ACHN (cell line): ENCODE data around the gene PIKFYVE.
"Not testable (repeated sequence)": the region's sequence is repeated elsewhere in the genome, so short reads cannot be mapped to it uniquely, and the experiment has no call there.

ENCODE experiments used
- DNase-seq: peaks from one replicate; pipeline ENCODE4 v3.0.0-alpha.2; 2015
- in situ Hi-C: cut with HindIII; loops from 2 replicates; pipeline ENCODE4 v1.10.0; 2017; ENCODE audit warnings: low sequenced_read_pairs, low pct_ligation_motif_present, low pct_unique_long_range_greater_than_20kb

PIKFYVE gene

GRCh38 chr2:208265801-208266552, at the start of gene PIKFYVE:
Gene PIKFYVE (plus strand): TSS chr2:208266255. CDS start chr2:208271520, 5,265 bp downstream.
- in situ Hi-C loops = no loop called here

GRCh38 chr2:208221873-208222272, 44.2 kb upstream of the PIKFYVE start:
- in situ Hi-C loops = not testable (repeated sequence)

More at GRCh38 chr2:208265801-208266552, at the start of gene PIKFYVE:
- peak; percentile 99 for DNase-seq

GRCh38 chr2:208222351-208222750, 43.7 kb upstream of the PIKFYVE start:
- no peak for DNase-seq
- in situ Hi-C loops = no loop called here

More at GRCh38 chr2:208221873-208222272, 44.2 kb upstream of the PIKFYVE start:
- DNase-seq = not testable (repeated sequence)

- no peak for DNase-seq
- in situ Hi-C loops = no loop called here
These were observed 41.3 kb upstream of the PIKFYVE start for GRCh38 chr2:208224802-208225201.

- in situ Hi-C loops = no loop called here
- no peak for DNase-seq
These were observed 38.3 kb upstream of the PIKFYVE start for GRCh38 chr2:208227581-208228232.

GRCh38 chr2:208228476-208228875, 37.6 kb upstream of the PIKFYVE start:
- no peak for DNase-seq
- in situ Hi-C loops = no loop called here

GRCh38 chr2:208234786-208235185, 31.3 kb upstream of the PIKFYVE start:
- in situ Hi-C loops = no loop called here
- DNase-seq = no peak

GRCh38 chr2:208235860-208236259, 30.2 kb upstream of the PIKFYVE start:
- in situ Hi-C loops = no loop called here
- DNase-seq = no peak

GRCh38 chr2:208239770-208240493, 26.1 kb upstream of the PIKFYVE start:
- in situ Hi-C loops = no loop called here
- no peak for DNase-seq

- no peak for DNase-seq
- in situ Hi-C loops = no loop called here
These were observed 25.3 kb upstream of the PIKFYVE start for GRCh38 chr2:208240619-208241209.

- DNase-seq = no peak
- in situ Hi-C loops = no loop called here
These were observed 21.6 kb upstream of the PIKFYVE start for GRCh38 chr2:208244422-208244821.

- no peak for DNase-seq
- in situ Hi-C loops = no loop called here
These were observed 20.3 kb upstream of the PIKFYVE start for GRCh38 chr2:208245746-208246145.

- in situ Hi-C loops = no loop called here
- no peak for DNase-seq
These were observed 17.5 kb upstream of the PIKFYVE start for GRCh38 chr2:208248601-208249000.

- no peak for DNase-seq
- in situ Hi-C loops = no loop called here
These were observed 16.8 kb upstream of the PIKFYVE start for GRCh38 chr2:208249296-208249695.

GRCh38 chr2:208250388-208250787, 15.7 kb upstream of the PIKFYVE start:
- in situ Hi-C loops = no loop called here
- DNase-seq = no peak

GRCh38 chr2:208251098-208251497, 15.0 kb upstream of the PIKFYVE start:
- no peak for DNase-seq

GRCh38 chr2:208252716-208253492, 13.2 kb upstream of the PIKFYVE start:
- in situ Hi-C loops = no loop called here
- DNase-seq = no peak

More at GRCh38 chr2:208251098-208251497, 15.0 kb upstream of the PIKFYVE start:
- in situ Hi-C loops = no loop called here

GRCh38 chr2:208253600-208254117, 12.4 kb upstream of the PIKFYVE start:
- DNase-seq = peak; percentile 12
- in situ Hi-C loops = no loop called here
